Effector CD4-positive, alpha-beta T cell (primary cell): ENCODE data around the gene PER1.
A peak's percentile ranks its signal among the peaks of the same experiment; 100 is the strongest.

Experiments
- DNase-seq: peaks from one replicate; pipeline ENCODE4 v3.0.0-alpha.2; 2020

Gene PER1

GRCh38 chr17:8151641-8152111, 528 bp downstream of the PER1 start:
- DNase-seq: peak; percentile 38

- DNase-seq: peak; percentile 88
These were observed 1.0 kb downstream of the PER1 start for GRCh38 chr17:8151120-8151640.

DNA sequence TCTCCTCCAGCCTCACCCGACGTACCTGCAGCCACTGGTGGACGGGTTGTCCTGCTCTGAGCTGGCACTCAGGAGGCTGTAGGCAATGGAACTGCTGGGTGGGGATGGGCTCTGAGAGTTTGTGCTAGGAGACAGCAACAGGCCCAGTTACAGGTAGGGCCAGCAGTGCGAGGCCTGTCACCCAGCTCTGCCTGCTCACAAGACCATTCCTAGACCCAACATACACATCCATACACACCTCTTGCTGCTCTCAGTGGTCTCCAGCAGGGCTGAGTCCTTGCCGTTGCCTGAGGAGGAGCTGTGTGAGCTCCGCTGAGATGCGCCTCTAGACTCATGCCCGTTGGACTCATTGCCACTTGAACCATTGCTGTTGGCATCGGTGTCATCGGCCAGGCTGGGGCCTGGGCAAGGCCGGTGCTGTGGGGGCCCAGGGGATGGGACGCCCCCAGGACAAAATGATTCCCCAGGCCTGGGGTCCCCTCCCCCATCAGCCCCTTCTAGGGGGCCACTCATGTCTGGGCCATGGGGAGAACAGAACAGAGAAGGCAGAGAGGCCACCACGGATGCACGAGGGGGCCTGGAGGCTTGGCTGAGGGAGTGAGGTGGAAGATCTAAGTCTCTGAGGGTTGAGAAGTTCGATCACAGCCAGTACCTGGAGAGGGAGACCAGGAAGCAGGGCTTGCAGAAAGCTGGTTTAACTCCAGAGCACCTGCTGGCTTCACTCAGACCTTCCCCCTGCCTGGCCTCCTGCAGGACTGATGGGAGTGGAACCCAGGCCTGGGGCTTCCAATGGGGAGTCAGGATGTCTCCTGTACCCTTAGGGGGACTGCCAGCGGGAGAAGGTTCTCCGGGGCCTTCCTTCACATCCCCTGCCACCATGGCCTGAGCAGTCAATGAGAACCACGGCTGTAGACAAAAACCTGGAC, 1.7 kb downstream of the PER1 start:
- peak; percentile 6 for DNase-seq

- peak; percentile 4 for DNase-seq
These were observed 2.6 kb downstream of the PER1 start for GRCh38 chr17:8149419-8150193.

GRCh38 chr17:8148560-8148959, 3.6 kb downstream of the PER1 start:
- DNase-seq: no peak

- no peak for DNase-seq
These were observed 4.3 kb downstream of the PER1 start for GRCh38 chr17:8147805-8148404.

- DNase-seq: no peak
These were observed 4.9 kb downstream of the PER1 start for GRCh38 chr17:8147141-8147804.

- DNase-seq: no peak
These were observed 5.6 kb downstream of the PER1 start for GRCh38 chr17:8146381-8147140.

- DNase-seq: no peak
These were observed 6.4 kb downstream of the PER1 start for GRCh38 chr17:8145811-8146210.

DNA sequence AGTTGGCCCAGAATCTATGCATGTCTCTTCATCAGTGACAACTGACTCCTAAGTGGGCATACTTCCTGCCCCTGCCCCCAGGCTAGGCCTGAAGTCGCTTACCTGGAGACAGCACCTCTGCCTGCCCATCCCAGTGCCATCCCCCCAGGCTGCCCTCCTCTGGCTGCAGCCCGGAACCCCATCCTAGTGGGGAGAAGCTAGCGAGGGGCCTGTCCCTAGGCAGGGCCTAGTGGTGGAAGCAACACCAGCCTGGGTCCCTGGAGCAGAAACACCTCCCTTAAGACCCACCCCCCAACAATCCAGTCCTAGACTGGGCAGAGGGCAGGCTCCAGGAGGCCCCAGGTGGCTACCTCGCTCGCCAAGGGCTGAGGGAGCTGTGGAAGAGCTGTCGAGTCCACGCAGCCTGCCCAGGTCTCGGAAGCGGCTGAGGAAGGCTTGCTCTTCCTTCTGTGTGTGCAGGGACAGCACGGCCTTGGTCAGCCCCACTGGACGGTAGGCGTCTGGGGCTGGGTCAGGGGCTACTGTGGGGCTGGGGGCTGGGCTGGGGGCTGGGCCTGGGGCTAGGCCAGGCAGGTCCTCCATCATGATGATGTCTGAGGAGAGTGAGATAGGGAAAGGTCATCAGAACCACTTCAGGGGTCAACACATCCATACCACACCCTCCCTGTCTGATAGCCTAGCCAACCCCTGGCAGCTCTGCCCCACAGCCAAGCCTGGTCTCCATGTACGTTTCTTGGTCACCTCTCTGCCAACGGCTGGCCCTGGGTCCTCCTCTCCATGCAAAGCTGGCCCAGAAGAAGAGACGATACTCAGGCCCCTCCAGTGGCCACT, 7.6 kb downstream of the PER1 start:
- no peak for DNase-seq

GRCh38 chr17:8143581-8144400, 8.4 kb downstream of the PER1 start:
- DNase-seq: peak; percentile 5

DNA sequence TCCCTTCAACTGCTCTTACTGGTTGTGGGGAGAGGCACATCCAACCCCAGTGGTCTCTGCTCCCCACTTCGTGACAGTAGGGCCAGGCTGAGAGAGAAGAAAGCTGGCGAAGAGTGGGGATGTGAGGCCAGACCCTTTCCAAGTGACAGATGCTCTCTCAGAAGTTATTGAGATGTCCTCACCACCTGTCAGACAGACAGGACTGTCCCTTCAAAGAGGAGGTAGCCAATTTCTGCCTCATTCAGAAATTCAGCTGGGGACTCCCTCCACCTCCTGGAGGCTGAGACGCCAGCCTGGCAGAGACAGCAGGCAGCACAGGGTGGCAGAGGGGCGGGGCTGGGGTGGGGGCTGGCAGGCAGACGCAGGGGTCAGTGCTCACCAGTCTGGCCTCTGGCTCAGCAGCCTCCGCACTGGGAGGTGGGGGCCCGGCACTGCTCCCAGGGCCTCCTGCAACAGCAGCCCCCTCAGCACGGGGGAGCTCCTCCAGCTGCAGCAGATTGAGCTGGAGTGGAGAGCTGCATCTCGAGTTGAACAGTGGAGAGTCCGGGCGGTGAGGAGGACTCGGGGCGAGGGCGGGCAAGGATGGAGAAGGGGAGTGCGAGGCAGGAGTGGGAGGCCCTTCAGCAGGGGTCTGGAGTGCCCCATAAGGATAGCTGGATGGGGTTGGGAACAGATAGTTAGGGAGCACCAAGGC, 9.2 kb downstream of the PER1 start:
- no peak for DNase-seq

- peak; percentile 6 for DNase-seq
These were observed 9.9 kb downstream of the PER1 start for GRCh38 chr17:8142158-8142886.

- DNase-seq: no peak
These were observed 10.5 kb downstream of the PER1 start for GRCh38 chr17:8141741-8142140.

DNA sequence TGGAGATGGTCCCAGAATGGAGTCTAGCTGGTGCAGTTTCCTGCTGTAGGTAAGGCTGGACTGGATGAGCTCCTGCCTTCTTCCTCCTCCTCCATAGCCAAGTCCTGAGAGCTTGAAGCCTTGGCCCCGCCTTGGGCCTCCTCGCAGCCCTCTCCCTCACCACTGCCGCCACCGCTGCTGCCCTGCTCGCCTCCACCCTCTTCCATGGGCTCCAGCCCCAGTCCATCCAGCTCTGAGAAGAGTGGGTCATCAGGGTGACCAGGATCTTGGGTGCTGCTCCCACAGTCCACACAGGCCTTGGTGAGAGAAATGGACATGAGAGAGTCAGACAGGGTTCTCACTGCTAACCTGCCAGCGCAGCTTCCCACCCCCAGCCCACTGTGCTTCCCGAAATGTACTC, 11.2 kb downstream of the PER1 start:
- DNase-seq: no peak

- peak; percentile 6 for DNase-seq
These were observed 11.9 kb downstream of the PER1 start for GRCh38 chr17:8140065-8141029.

DNA sequence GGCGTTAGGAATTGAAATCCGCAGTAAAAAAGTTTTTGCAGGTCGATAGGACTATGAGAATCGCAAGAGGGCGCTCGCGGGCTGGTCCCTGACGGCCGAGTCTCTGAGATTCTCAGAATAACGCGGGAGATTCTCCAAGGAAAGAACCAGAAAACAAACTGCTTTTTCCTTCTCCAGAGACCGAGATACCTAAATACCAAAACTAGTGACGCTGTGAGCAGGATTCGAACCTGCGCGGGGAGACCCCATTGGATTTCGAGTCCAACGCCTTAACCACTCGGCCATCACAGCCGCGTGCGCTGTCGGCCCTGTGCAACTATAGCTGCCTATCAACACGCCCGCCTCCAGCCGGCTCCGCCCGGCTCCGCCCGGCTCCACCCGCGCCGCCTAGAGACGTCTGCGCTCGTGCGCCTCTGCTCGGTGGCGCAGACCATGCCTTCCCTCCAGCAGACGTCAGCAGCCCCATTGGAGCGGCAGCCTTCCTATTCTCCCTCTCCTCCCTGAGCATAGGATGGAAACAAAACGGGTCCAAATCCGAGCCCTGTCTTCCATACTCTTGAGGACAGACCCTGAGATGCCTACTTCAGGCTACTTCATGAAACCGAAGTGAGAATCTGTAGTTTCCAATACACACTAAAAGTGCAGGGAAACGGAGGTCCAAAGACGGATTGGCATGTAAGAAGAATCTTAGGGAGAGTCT, 13.4 kb downstream of the PER1 start:
- DNase-seq: peak; percentile 87
